Nephron (organoid): ENCODE data around the gene MARCHF2.
A peak's percentile ranks its signal among the peaks of the same experiment; 100 is the strongest.

Source experiments
- H3K27ac Mint-ChIP-seq, 3 experiments: 2 replicates each; pipeline ENCODE4 v1.8.0; 2020; ENCODE audit warnings: mixed read lengths in 3 of 3, mild to moderate bottlenecking in 2 of 3, moderate library complexity in 1 of 3
- H3K27me3 Mint-ChIP-seq: 2 replicates; pipeline ENCODE4 v1.8.0; 2021; ENCODE audit warnings: low read depth, mild to moderate bottlenecking, moderate library complexity, mixed read lengths
- H3K36me3 Mint-ChIP-seq: 2 replicates; pipeline ENCODE4 v1.8.0; 2020; ENCODE audit warnings: low read depth, mixed read lengths
- H3K4me1 Mint-ChIP-seq: 2 replicates; pipeline ENCODE4 v1.8.0; 2020; ENCODE audit warnings: mixed read lengths
- H3K4me3 Mint-ChIP-seq, 3 experiments: 2 replicates each; pipeline ENCODE4 v1.8.0; 2020; ENCODE audit warnings: mild to moderate bottlenecking in 3 of 3, mixed read lengths in 3 of 3, moderate library complexity in 2 of 3
- H3K9me3 Mint-ChIP-seq: 2 replicates; pipeline ENCODE4 v1.8.0; 2020; ENCODE audit warnings: mixed read lengths
- CTCF ChIP-seq, 3 experiments: fragments of 200-600 bp; sonication (generic); IDR thresholded peaks; one replicate each; pipeline ENCODE4 v1.5.0; 2021; ENCODE audit warnings: antibody characterized with exemption in 3 of 3; ENCODE audit not compliant: unreplicated experiment in 3 of 3

MARCHF2 gene

GRCh38 chr19:8482696-8483095, 69.6 kb downstream of the MARCHF2 start:
- peak overlapping the region in 1 of 3 experiments; percentile 3 for H3K27ac Mint-ChIP-seq
- H3K4me3 Mint-ChIP-seq: no peak overlapping the region
- H3K36me3 Mint-ChIP-seq: peaks cover 78% of the 10 kb centered on the region
- TF ChIP-seq CTCF (IDR thresholded peaks at IDR 0.05; ENCODE audit: unreplicated experiment in 3 of 3): no peak
- no peaks in the 10 kb centered on the region for H3K4me1 Mint-ChIP-seq
- H3K27me3 Mint-ChIP-seq: no peaks in the 10 kb centered on the region
- no peaks in the 10 kb centered on the region for H3K9me3 Mint-ChIP-seq

DNA sequence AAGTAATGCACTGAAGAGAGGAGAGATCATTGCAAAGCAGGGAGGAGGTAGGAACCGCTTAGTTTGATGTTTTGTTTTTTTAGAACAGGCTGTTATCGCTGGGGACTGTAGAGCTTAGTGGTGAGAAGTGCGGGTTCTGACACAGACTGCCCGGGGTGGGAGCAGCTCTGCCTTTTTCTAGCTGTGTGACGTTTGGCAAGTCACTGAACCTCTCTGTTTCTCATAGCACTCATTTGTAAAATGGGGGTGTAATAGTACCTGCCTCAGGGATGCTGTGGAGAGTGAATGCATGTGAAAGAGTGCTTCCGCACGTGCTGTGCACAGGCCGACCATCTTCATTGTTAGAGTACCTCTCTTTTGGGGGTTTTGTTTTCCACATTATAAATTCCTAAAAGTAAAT, 70.1 kb downstream of the MARCHF2 start:
- peak overlapping the region in 1 of 3 experiments; percentile 3 for H3K27ac Mint-ChIP-seq
- H3K4me3 Mint-ChIP-seq: no peak overlapping the region
- H3K9me3 Mint-ChIP-seq: no peaks in the 10 kb centered on the region
- H3K36me3 Mint-ChIP-seq: peaks cover 78% of the 10 kb centered on the region
- H3K27me3 Mint-ChIP-seq: no peaks in the 10 kb centered on the region
- TF ChIP-seq CTCF (IDR thresholded peaks at IDR 0.05; ENCODE audit: unreplicated experiment in 3 of 3): no peak
- no peaks in the 10 kb centered on the region for H3K4me1 Mint-ChIP-seq

GRCh38 chr19:8484331-8484894, 71.3 kb downstream of the MARCHF2 start:
- H3K27ac Mint-ChIP-seq: no peak overlapping the region
- TF ChIP-seq CTCF (IDR thresholded peaks at IDR 0.05; ENCODE audit: unreplicated experiment in 3 of 3): no peak
- peaks cover 76% of the 10 kb centered on the region for H3K36me3 Mint-ChIP-seq
- H3K9me3 Mint-ChIP-seq: no peaks in the 10 kb centered on the region
- H3K27me3 Mint-ChIP-seq: no peaks in the 10 kb centered on the region
- no peaks in the 10 kb centered on the region for H3K4me1 Mint-ChIP-seq
- no peak overlapping the region for H3K4me3 Mint-ChIP-seq

- no peaks in the 10 kb centered on the region for H3K9me3 Mint-ChIP-seq
- H3K4me3 Mint-ChIP-seq: no peak overlapping the region
- H3K27me3 Mint-ChIP-seq: no peaks in the 10 kb centered on the region
- H3K27ac Mint-ChIP-seq: no peak overlapping the region
- H3K36me3 Mint-ChIP-seq: peaks cover 77% of the 10 kb centered on the region
- no peaks in the 10 kb centered on the region for H3K4me1 Mint-ChIP-seq
- TF ChIP-seq CTCF (IDR thresholded peaks at IDR 0.05; ENCODE audit: unreplicated experiment in 3 of 3): no peak
Observed at GRCh38 chr19:8485561-8486371, 72.7 kb downstream of the MARCHF2 start.

GRCh38 chr19:8486661-8487136, 73.6 kb downstream of the MARCHF2 start:
- H3K4me3 Mint-ChIP-seq: no peak overlapping the region
- H3K4me1 Mint-ChIP-seq: no peaks in the 10 kb centered on the region
- H3K36me3 Mint-ChIP-seq: peaks cover 68% of the 10 kb centered on the region
- TF ChIP-seq CTCF (IDR thresholded peaks at IDR 0.05; ENCODE audit: unreplicated experiment in 3 of 3): no peak
- no peak overlapping the region for H3K27ac Mint-ChIP-seq
- H3K9me3 Mint-ChIP-seq: no peaks in the 10 kb centered on the region
- H3K27me3 Mint-ChIP-seq: no peaks in the 10 kb centered on the region
